Measurements from ENCODE around the gene MS4A4A.

- TF ChIP-seq, protein P1, sequence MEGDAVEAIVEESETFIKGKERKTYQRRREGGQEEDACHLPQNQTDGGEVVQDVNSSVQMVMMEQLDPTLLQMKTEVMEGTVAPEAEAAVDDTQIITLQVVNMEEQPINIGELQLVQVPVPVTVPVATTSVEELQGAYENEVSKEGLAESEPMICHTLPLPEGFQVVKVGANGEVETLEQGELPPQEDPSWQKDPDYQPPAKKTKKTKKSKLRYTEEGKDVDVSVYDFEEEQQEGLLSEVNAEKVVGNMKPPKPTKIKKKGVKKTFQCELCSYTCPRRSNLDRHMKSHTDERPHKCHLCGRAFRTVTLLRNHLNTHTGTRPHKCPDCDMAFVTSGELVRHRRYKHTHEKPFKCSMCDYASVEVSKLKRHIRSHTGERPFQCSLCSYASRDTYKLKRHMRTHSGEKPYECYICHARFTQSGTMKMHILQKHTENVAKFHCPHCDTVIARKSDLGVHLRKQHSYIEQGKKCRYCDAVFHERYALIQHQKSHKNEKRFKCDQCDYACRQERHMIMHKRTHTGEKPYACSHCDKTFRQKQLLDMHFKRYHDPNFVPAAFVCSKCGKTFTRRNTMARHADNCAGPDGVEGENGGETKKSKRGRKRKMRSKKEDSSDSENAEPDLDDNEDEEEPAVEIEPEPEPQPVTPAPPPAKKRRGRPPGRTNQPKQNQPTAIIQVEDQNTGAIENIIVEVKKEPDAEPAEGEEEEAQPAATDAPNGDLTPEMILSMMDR (IDR thresholded peaks at IDR 0.05), result no peak
- no peak for TF ChIP-seq POLR2AphosphoS5 (IDR thresholded peaks at IDR 0.05)
Observed at GRCh38 chr11:60240662-60241061, 39.8 kb upstream of the MS4A4A start.
